Peyer's patch (tissue), 4 donors: ENCODE results near the gene COX4I1.

Source experiments
- POLR2A ChIP-seq, 2 donors: fragments of 450-650 bp; IDR thresholded peaks; one replicate each; pipeline ENCODE4 v1.5.1; 2017; ENCODE audit warnings: antibody characterized with exemption in 2 of 2, mild to moderate bottlenecking in 2 of 2, moderate library complexity in 2 of 2
- TF ChIP-seq, protein P1 (sequence below), 6 experiments: fragments of 450-650 bp in 4 of 6; fragments of 200-600 bp in 2 of 6; sonication (generic) in 1 of 6; IDR thresholded peaks; one replicate each; pipeline ENCODE4 v1.5.1; 2017 to 2019; ENCODE audit warnings: antibody characterized with exemption in 6 of 6, mild to moderate bottlenecking in 3 of 6, moderate library complexity in 1 of 6

DNA sequence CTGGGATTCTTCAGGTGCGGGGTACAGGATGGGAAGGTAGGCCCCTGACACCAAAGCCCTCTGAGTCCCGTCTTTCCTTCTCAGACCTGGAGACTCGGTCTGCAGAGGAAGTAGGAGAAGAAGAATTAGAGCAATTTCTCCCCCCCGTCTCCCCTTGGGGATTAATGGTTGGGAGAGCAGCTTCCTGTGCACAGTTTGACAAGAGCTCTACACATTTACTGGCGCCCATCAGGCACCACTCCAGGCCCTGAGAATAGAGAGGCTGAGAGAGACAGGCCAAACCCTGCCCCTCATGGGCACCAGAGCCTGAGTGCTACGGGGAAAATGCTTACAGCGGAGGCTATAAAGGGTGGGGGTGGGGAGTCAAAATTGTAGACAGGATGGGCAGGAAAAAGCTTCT is 45.1 kb upstream of the COX4I1 start:
- TF ChIP-seq, protein P1, sequence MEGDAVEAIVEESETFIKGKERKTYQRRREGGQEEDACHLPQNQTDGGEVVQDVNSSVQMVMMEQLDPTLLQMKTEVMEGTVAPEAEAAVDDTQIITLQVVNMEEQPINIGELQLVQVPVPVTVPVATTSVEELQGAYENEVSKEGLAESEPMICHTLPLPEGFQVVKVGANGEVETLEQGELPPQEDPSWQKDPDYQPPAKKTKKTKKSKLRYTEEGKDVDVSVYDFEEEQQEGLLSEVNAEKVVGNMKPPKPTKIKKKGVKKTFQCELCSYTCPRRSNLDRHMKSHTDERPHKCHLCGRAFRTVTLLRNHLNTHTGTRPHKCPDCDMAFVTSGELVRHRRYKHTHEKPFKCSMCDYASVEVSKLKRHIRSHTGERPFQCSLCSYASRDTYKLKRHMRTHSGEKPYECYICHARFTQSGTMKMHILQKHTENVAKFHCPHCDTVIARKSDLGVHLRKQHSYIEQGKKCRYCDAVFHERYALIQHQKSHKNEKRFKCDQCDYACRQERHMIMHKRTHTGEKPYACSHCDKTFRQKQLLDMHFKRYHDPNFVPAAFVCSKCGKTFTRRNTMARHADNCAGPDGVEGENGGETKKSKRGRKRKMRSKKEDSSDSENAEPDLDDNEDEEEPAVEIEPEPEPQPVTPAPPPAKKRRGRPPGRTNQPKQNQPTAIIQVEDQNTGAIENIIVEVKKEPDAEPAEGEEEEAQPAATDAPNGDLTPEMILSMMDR (IDR thresholded peaks at IDR 0.05) = no peak
- TF ChIP-seq POLR2A (IDR thresholded peaks at IDR 0.05) = no peak
